Measurements from ENCODE around the gene AREL1. TPM values are rescaled to one million over a fixed set of nuclear protein-coding genes. Genes with fewer than 3 reads are reported as not detected.

Gene AREL1
- total and polyA plus RNA-seq, 2 of the 8 experiments (the other 6 are each of a cell fraction or from before 2014, with no cell fraction given): 31.4 to 49.1 TPM

- ChIA-PET POLR2A (ENCODE audit: partially characterized antibody) (interaction anchor here (1.2 kb wide), 1 partner anchor 52 kb away, joined by 3 read pairs; the partner anchor contains the start of gene YLPM1), CTCF (ENCODE audit: partially characterized antibody) (no interaction called here)
- H3K27ac ChIP-seq (ENCODE audit: low read depth, low read length): no peak overlapping the region
- no peak overlapping the region for H4K8ac ChIP-seq (ENCODE audit: extremely low read depth, insufficient read depth, low read length)
- no peak overlapping the region for H2BK120ac ChIP-seq (replicated peaks; ENCODE audit: low read depth, low read length)
- H3K56ac ChIP-seq (replicated peaks; ENCODE audit: insufficient read length, low read depth, low read length): no peak overlapping the region
- no peak overlapping the region for H2AK5ac ChIP-seq (ENCODE audit: low read depth, low read length)
- no peak overlapping the region for H2AFZ ChIP-seq (ENCODE audit: low read length)
- no peak overlapping the region for H2BK5ac ChIP-seq (ENCODE audit: low read depth, low read length)
- FAIRE-seq (no peak), DNase-seq (ENCODE audit: low read depth in 1 of 2, low spot score in 2 of 2) (no peak)
- H3K79me1 ChIP-seq (ENCODE audit: low read depth, low read length): peaks cover 3% of the 10 kb centered on the region; the same call in 1 of the 2 replicates
- no peak overlapping the region for H3K4ac ChIP-seq (replicated peaks; ENCODE audit: insufficient read length, low read depth, low read length)
- H3K4me2 ChIP-seq (ENCODE audit: insufficient read depth in 1 of 2, low read depth in 2 of 2, low read length in 2 of 2): peak overlapping the region; percentile 82; a peak in 3 of 4 replicates
- TF ChIP-seq RFX5 (IDR thresholded peaks at IDR 0.05; ENCODE audit: borderline replicate concordance, low read depth, low read length): no peak
- no peak for TF ChIP-seq TAF1 (IDR thresholded peaks at IDR 0.05; ENCODE audit: low read depth, low read length)
- TF ChIP-seq CBX5 (IDR thresholded peaks at IDR 0.05; ENCODE audit: low read depth, low read length): no peak
- TF ChIP-seq RAD21 (IDR thresholded peaks at IDR 0.05 in 1 of 2, conservative IDR thresholded peaks at IDR 0.05 in 1 of 2; ENCODE audit: low read depth in 2 of 2, low read length in 2 of 2): no peak
- TF ChIP-seq TEAD4 (IDR thresholded peaks at IDR 0.05; ENCODE audit: low read depth, low read length): no peak
- no peak for TF ChIP-seq CHD2 (IDR thresholded peaks at IDR 0.05; ENCODE audit: low read length)
- TF ChIP-seq HDAC6 (IDR thresholded peaks at IDR 0.05; ENCODE audit: low read depth, low read length): no peak
- TF ChIP-seq ATF3 (IDR thresholded peaks at IDR 0.05; ENCODE audit: insufficient read depth, low read depth, low read length): no peak
- TF ChIP-seq RNF2 (IDR thresholded peaks at IDR 0.05; ENCODE audit: borderline replicate concordance, low read depth, low read length, missing control alignments, poor library complexity, severe bottlenecking): no peak
- no peak for TF ChIP-seq CBX8 (IDR thresholded peaks at IDR 0.05; ENCODE audit: borderline replicate concordance, low read depth, low read length)
- no peak for TF ChIP-seq KDM5A (IDR thresholded peaks at IDR 0.05; ENCODE audit: low read length)
- TF ChIP-seq SP2 (IDR thresholded peaks at IDR 0.05; ENCODE audit: low read length): no peak
- no peak for TF ChIP-seq GTF2F1 (IDR thresholded peaks at IDR 0.05; ENCODE audit: borderline replicate concordance, low read depth, low read length)
- H2BK12ac ChIP-seq (ENCODE audit: low read depth, low read length): no peak overlapping the region
- H2BK15ac ChIP-seq (ENCODE audit: low read length): no peak overlapping the region
- H4K91ac ChIP-seq (replicated peaks; ENCODE audit: insufficient read length, low read length): no peak overlapping the region
- no peak overlapping the region for H3K23ac ChIP-seq (ENCODE audit: insufficient read length)
- H3K4me3 ChIP-seq (ENCODE audit: extremely low read depth in 1 of 4, insufficient read depth in 2 of 4, low read depth in 3 of 4, low read length in 4 of 4): peak overlapping the region in 1 of 4 experiments; percentile 85; a peak in 3 of 8 replicates
- no peaks in the 10 kb centered on the region for H3K4me1 ChIP-seq (replicated peaks in 1 of 4; ENCODE audit: control insufficient read depth in 3 of 4, insufficient read depth in 4 of 4, low read length in 3 of 4)
- H3K18ac ChIP-seq (ENCODE audit: extremely low read depth, low read length): no peak overlapping the region
- H3K9me3 ChIP-seq (ENCODE audit: insufficient read depth in 2 of 2, low read depth in 1 of 2, low read length in 1 of 2): no peaks in the 10 kb centered on the region
- H3K14ac ChIP-seq (ENCODE audit: insufficient read length): no peak overlapping the region
- H3K36me3 ChIP-seq (ENCODE audit: control insufficient read depth in 2 of 4, insufficient read depth in 4 of 4, low read length in 3 of 4): peaks cover 0 to 15% (median 3%) of the 10 kb centered on the region in 4 experiments; a peak in 4 of 8 replicates
- no peaks in the 10 kb centered on the region for H4K20me1 ChIP-seq (replicated peaks in 1 of 2; ENCODE audit: control insufficient read depth in 1 of 2, insufficient read depth in 2 of 2, low read length in 2 of 2)
- H4K5ac ChIP-seq (ENCODE audit: insufficient read length, low read depth, low read length): no peak overlapping the region
- H3K79me2 ChIP-seq (ENCODE audit: control insufficient read depth in 1 of 2, insufficient read depth in 2 of 2, low read length in 2 of 2): peaks cover 13 to 70% of the 10 kb centered on the region in 2 experiments
- H3K9ac ChIP-seq (replicated peaks in 1 of 4; ENCODE audit: extremely low read depth in 1 of 4, low read depth in 3 of 4, low read length in 3 of 4): no peak overlapping the region
- WGBS, 2 experiments (ENCODE audit: extremely low coverage in 1 of 2, insufficient coverage in 1 of 2, insufficient read length in 1 of 2, insufficient replicate concordance in 2 of 2, low coverage in 1 of 2, low lambda C conversion rate in 2 of 2, missing lambda C conversion rate in 1 of 2): 90% methylated on average over 5 of the region's 5 CpGs; no CpG with 5 or more reads in 1 of the 2 experiments
- no peaks in the 10 kb centered on the region for H3K27me3 ChIP-seq (replicated peaks in 1 of 4; ENCODE audit: control insufficient read depth in 3 of 4, extremely low read depth in 1 of 4, insufficient read depth in 3 of 4, low read length in 3 of 4)
- H2BK20ac ChIP-seq (ENCODE audit: low read length): no peak overlapping the region
- peaks cover 6% of the 10 kb centered on the region for H3K23me2 ChIP-seq (ENCODE audit: low read depth, low read length)
These were observed 1.2 kb downstream of the AREL1 start for GRCh38 chr14:74711651-74712050.
